ENCODE data around the gene ZNF256.
A peak's percentile ranks its signal among the peaks of the same experiment; 100 is the strongest.

The ZNF256 gene

DNA sequence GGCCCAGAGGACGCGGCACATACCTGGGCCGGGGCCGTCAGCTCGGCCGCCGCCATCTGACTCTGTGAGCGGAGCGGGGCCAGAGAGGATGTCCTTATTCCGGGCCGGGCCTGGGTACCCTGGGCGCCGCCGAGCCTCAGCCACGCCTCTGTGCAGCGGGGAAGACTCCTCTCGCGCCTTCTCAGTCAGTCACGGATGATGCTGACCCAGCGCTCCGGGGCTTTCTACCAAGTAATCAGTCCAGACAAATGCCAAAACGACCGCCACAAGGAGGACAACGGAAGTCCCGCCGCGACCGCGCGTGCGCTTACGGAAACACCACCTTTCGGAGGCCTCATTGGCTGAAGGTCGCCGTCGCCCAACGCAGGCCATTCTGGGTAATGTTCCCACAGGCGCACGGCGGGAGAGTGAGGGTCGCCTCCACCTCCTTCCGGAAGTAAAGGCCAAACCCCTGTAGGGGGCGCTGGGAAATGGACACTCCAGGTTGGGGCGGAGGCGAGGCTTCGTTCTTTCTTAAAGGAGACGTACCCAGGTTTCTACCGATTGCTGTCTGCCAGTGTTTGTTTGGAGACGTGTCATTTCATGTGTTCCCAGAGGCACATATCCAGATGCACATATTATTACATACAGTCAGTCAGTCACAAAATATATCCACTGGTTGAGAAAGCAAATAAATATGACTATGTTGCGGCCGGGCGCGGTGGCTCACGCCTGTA, at the start of gene ZNF256:
Gene ZNF256 (minus strand): TSS at position 288 of the 716 bp plus-strand sequence. CDS start 232 bp downstream, at position 56.
- peaks cover 29% of the 10 kb centered on the region for H3K9me3 Mint-ChIP-seq (ENCODE audit: low read depth)
- peak within 1 kb of the TSS; percentile 84 for H3K27ac Mint-ChIP-seq
- peaks cover 41% of the 10 kb centered on the region for H3K36me3 Mint-ChIP-seq

GRCh38 chr19:57992841-57993240, 45.3 kb upstream of the ZNF256 start:
- Mint-ChIP-seq H3K4me3 (no peak overlapping the region), H3K4me1 (ENCODE audit: low read depth) (no peaks in the 10 kb centered on the region), H3K36me3 (peaks cover 61% of the 10 kb centered on the region), H3K9me3 (ENCODE audit: low read depth) (peaks cover 26% of the 10 kb centered on the region), H3K27ac (no peak overlapping the region), H3K27me3 (no peaks in the 10 kb centered on the region)

More for the DNA sequence above, at the start of gene ZNF256:
- H3K4me3 Mint-ChIP-seq, result peak within 1 kb of the TSS; percentile 93
- peaks cover 19% of the 10 kb centered on the region for H3K4me1 Mint-ChIP-seq (ENCODE audit: low read depth)
- H3K27me3 Mint-ChIP-seq, result no peaks in the 10 kb centered on the region

DNA sequence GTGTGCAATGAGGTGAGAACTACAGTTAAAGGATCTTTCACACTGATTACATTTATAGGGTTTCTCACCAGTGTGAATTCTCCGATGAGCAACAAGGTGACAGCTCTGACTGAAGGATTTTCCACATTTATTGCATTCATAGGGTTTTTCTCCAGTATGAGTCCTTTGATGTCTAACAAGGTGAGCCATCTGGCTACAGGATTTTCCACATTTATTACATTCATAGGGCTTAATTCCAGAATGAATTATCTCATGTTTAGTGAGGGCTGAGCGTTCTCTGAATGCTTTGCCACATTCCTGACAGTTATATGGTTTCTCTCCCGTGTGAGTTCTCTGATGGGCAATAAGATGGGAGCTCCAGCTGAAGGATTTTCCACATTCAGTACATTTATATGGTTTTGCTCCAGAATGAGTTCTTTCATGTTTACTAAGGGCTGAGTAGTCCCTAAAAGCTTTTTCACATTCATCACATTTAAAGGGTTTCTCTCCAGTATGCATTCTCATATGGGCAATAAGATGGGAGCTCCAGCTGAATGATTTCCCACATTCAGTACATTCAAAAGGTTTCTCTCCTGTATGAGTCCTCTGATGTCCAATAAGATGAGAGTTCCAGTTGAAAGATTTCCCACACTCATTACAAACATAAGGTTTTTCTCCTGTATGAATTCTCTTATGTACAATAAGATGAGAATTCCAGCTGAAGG, 31.2 kb upstream of the ZNF256 start:
- H3K36me3 Mint-ChIP-seq, result peaks cover 75% of the 10 kb centered on the region

DNA sequence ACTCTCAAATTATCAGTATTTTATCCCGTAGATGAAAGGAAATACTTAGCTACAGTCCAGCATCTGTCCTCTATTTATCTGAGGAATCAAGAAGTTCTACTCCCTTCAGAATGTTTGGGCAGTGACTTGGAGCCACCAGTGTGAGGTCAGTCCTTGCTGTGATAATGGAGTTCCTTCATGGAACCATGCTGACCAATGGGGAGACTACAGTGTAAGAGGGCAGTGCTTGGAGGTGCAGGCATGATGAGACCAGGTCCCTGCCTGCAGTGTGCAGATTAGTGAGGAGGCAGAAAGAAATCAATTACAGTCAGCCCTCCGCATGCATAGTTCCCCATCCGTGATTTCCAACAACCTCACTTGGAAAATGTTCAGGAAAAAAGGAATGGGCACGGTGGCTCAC, 26.9 kb upstream of the ZNF256 start, which contains the start of gene C19orf18:
Gene C19orf18 (minus strand): TSS at position 101 of the 400 bp plus-strand sequence. CDS start 102 bp downstream, outside the sequence.
- no peak within 1 kb of the TSS for H3K27ac Mint-ChIP-seq
- no peaks in the 10 kb centered on the region for H3K27me3 Mint-ChIP-seq

More for the DNA sequence above, 31.2 kb upstream of the ZNF256 start:
- Mint-ChIP-seq H3K27ac (no peak overlapping the region), H3K27me3 (no peaks in the 10 kb centered on the region), H3K4me3 (no peak overlapping the region), H3K4me1 (ENCODE audit: low read depth) (no peaks in the 10 kb centered on the region), H3K9me3 (ENCODE audit: low read depth) (peaks cover 42% of the 10 kb centered on the region)

GRCh38 chr19:57964761-57965160, 17.3 kb upstream of the ZNF256 start:
- Mint-ChIP-seq H3K4me1 (ENCODE audit: low read depth) (no peaks in the 10 kb centered on the region), H3K27ac (no peak overlapping the region), H3K36me3 (peaks cover 23% of the 10 kb centered on the region), H3K27me3 (no peaks in the 10 kb centered on the region), H3K9me3 (ENCODE audit: low read depth) (peaks cover 13% of the 10 kb centered on the region), H3K4me3 (no peak overlapping the region)

More for the DNA sequence above, 26.9 kb upstream of the ZNF256 start, which contains the start of gene C19orf18:
- Mint-ChIP-seq H3K36me3 (peaks cover 49% of the 10 kb centered on the region), H3K4me3 (no peak within 1 kb of the TSS), H3K4me1 (ENCODE audit: low read depth) (no peaks in the 10 kb centered on the region), H3K9me3 (ENCODE audit: low read depth) (peaks cover 32% of the 10 kb centered on the region)

- H3K9me3 Mint-ChIP-seq (ENCODE audit: low read depth), result peaks cover 13% of the 10 kb centered on the region
- peaks cover 22% of the 10 kb centered on the region for H3K36me3 Mint-ChIP-seq
- H3K4me3 Mint-ChIP-seq, result no peak overlapping the region
- H3K27me3 Mint-ChIP-seq, result no peaks in the 10 kb centered on the region
- no peak overlapping the region for H3K27ac Mint-ChIP-seq
- H3K4me1 Mint-ChIP-seq (ENCODE audit: low read depth), result no peaks in the 10 kb centered on the region
Observed at GRCh38 chr19:57961785-57962184, 14.3 kb upstream of the ZNF256 start.

- H3K27ac Mint-ChIP-seq, result no peak overlapping the region
- H3K27me3 Mint-ChIP-seq, result no peaks in the 10 kb centered on the region
- H3K36me3 Mint-ChIP-seq, result peaks cover 22% of the 10 kb centered on the region
- H3K4me3 Mint-ChIP-seq, result no peak overlapping the region
- H3K4me1 Mint-ChIP-seq (ENCODE audit: low read depth), result no peaks in the 10 kb centered on the region
- H3K9me3 Mint-ChIP-seq (ENCODE audit: low read depth), result peaks cover 21% of the 10 kb centered on the region
Observed at GRCh38 chr19:57954996-57955395, 7.5 kb upstream of the ZNF256 start.

DNA sequence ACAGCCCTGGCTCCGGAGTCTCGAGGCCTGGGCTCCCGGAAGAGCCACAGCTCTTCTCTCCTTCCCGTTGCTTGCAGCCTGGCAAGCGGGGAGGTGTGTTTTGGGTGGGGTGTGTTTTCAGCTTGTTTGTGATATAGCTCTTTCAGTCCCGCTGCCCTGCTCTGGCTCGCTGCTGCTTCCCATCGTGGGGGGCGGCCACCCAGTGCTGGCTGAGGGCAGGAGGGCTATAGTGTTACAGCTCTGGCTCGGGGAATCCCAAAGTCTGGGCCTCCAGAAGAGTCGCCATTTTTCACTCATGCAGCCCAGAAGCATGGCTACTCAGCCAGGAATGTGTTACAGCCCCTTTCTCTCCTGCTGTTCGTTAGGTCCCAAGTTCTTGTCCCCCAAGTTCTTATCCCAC, 2.2 kb upstream of the ZNF256 start:
- peaks cover 19% of the 10 kb centered on the region for H3K4me1 Mint-ChIP-seq (ENCODE audit: low read depth)
- no peaks in the 10 kb centered on the region for H3K27me3 Mint-ChIP-seq
- no peak overlapping the region for H3K27ac Mint-ChIP-seq
- peaks cover 24% of the 10 kb centered on the region for H3K36me3 Mint-ChIP-seq
- no peak overlapping the region for H3K4me3 Mint-ChIP-seq
- H3K9me3 Mint-ChIP-seq (ENCODE audit: low read depth), result peaks cover 19% of the 10 kb centered on the region

DNA sequence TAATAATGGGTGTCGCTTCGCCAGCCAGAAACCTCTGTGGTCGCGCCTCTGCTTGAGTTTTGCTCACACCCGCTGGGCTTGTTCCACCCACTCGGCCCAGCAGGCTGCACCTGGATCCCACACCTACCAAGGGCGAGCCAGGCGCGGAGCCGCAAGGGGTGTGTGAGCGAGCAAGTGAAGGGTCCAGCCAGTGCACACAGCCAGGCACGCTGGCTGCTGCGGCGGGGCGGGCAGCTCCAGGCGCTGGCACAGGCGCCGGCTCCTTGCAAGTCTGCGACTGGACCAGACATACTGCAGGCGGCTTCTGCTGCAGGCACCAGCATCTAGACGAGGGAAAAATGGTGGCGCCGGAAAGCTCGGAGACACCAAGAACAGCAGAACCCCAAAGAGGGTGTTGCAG, 1.8 kb upstream of the ZNF256 start:
- H3K9me3 Mint-ChIP-seq (ENCODE audit: low read depth), result peaks cover 16% of the 10 kb centered on the region
- H3K36me3 Mint-ChIP-seq, result peaks cover 24% of the 10 kb centered on the region
- peaks cover 19% of the 10 kb centered on the region for H3K4me1 Mint-ChIP-seq (ENCODE audit: low read depth)
- no peak overlapping the region for H3K27ac Mint-ChIP-seq
- no peak overlapping the region for H3K4me3 Mint-ChIP-seq
- H3K27me3 Mint-ChIP-seq, result no peaks in the 10 kb centered on the region

- Mint-ChIP-seq H3K9me3 (ENCODE audit: low read depth) (peaks cover 34% of the 10 kb centered on the region), H3K4me1 (ENCODE audit: low read depth) (peaks cover 19% of the 10 kb centered on the region), H3K27ac (peak overlapping the region; percentile 77), H3K4me3 (peak overlapping the region; percentile 93), H3K36me3 (peaks cover 46% of the 10 kb centered on the region), H3K27me3 (no peaks in the 10 kb centered on the region)
Observed at GRCh38 chr19:57947088-57947418, 453 bp downstream of the ZNF256 start.

DNA sequence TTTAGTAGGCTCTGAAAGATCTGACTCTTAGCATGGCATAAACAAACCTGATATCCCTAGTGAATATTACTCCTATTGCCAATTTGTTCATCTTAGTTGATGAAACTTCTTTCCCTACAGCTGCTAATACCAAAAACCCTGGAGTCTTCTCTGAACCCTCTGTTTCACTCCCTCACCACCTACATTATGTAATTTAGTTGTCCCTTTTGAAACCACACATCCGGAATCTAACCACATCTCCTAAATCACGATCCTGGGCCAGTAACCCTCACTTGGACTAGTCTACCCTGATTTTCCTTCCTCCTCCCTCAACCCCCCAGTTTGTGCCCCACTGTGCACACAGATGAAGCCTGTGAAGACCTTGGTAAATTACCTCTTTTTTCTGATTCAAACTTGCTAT, 1.2 kb downstream of the ZNF256 start:
- Mint-ChIP-seq H3K9me3 (ENCODE audit: low read depth) (peaks cover 42% of the 10 kb centered on the region), H3K27ac (peak overlapping the region; percentile 77)

DNA sequence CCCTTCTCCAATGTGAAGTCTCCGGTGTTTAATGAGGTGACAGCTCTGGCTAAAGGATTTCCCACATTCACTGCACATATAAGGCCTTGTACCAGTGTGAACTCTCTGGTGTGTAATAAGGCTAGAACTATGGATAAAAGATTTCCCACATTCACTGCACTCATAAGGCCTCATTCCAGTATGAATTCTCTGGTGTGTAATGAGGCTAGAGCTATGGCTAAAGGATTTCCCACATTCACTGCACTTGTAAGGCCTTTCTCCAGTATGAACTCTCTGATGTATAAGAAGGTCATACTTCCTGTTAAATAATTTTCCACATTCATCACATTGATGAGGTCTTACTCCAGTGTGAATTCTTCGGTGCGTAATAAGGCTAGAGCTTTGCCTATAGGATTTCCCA, 5.9 kb downstream of the ZNF256 start:
- Mint-ChIP-seq H3K36me3 (peaks cover 76% of the 10 kb centered on the region), H3K27me3 (no peaks in the 10 kb centered on the region), H3K9me3 (ENCODE audit: low read depth) (peaks cover 46% of the 10 kb centered on the region), H3K4me3 (no peak overlapping the region), H3K27ac (no peak overlapping the region), H3K4me1 (ENCODE audit: low read depth) (peaks cover 11% of the 10 kb centered on the region)

More for the DNA sequence above, 1.2 kb downstream of the ZNF256 start:
- peaks cover 19% of the 10 kb centered on the region for H3K4me1 Mint-ChIP-seq (ENCODE audit: low read depth)
- peaks cover 51% of the 10 kb centered on the region for H3K36me3 Mint-ChIP-seq
- peak overlapping the region; percentile 93 for H3K4me3 Mint-ChIP-seq
- H3K27me3 Mint-ChIP-seq, result no peaks in the 10 kb centered on the region

- peaks cover 47% of the 10 kb centered on the region for H3K36me3 Mint-ChIP-seq
- peaks cover 12% of the 10 kb centered on the region for H3K9me3 Mint-ChIP-seq (ENCODE audit: low read depth)
- no peaks in the 10 kb centered on the region for H3K27me3 Mint-ChIP-seq
- no peak overlapping the region for H3K4me3 Mint-ChIP-seq
- peaks cover 3% of the 10 kb centered on the region for H3K4me1 Mint-ChIP-seq (ENCODE audit: low read depth)
- no peak overlapping the region for H3K27ac Mint-ChIP-seq
Observed at GRCh38 chr19:57935731-57936130, 11.8 kb downstream of the ZNF256 start.

DNA sequence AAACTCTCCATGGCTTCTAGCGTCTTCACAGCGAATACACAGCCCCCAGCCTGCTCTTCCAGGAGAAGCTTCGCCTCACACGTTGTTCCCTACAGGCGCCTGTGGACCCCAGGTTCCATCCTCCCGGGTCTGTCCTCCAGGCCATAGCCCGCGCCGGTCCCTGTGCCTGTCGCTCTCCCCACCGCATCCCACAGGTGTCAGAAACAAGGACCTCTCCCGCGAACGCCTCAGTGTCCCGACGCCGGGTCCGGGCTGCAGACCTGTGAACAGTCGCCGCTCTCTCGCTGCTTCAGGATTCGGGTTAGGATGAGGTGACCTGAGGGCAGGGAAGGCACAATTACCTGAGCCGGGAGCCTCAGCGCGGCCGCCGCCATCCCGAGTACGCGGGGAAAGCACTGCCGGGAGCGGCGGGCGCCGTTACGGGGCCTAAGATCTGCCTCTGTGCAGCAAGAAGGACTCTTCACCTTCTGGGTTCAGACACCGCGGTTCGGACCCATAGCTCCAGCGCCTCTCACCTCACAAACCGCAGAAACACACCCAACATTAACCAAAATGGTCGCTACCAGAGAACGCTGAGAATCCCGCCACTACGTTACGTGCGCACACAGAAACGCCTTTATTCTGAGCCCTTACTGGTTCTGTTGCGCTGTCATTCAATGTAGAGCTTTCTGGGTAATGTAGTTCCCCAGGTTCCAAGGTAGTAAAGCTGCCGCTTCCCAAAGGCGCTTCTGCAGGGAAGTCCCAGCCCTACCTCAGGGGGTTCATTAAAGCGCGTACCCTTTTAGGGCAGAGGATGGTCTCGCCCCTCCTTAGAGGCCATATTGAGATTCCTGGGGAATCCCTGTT, 12.5 kb downstream of the ZNF256 start, which contains the start of gene ZNF418:
Gene ZNF418 (minus strand): TSS at position 583 of the 846 bp plus-strand sequence. CDS start 1,580 bp downstream, outside the sequence.
- Mint-ChIP-seq H3K36me3 (peaks cover 48% of the 10 kb centered on the region), H3K9me3 (ENCODE audit: low read depth) (peaks cover 12% of the 10 kb centered on the region), H3K27me3 (no peaks in the 10 kb centered on the region), H3K4me3 (peak within 1 kb of the TSS; percentile 81), H3K27ac (peak within 1 kb of the TSS; percentile 28), H3K4me1 (ENCODE audit: low read depth) (peaks cover 3% of the 10 kb centered on the region)

All from activated naive CD8-positive, alpha-beta T cell (primary cell).